ES-I3 (cell line): ENCODE data around the gene EEF2K.

ENCODE experiments used
- H3K36me3 ChIP-seq: 2 replicates; pipeline ENCODE4 v1.6.1; 2013; ENCODE audit warnings: mild to moderate bottlenecking, low read length, control low read depth, moderate library complexity; ENCODE audit not compliant: insufficient read depth
- H3K4me1 ChIP-seq: 2 replicates; pipeline ENCODE4 v1.6.1; 2013; ENCODE audit warnings: mild to moderate bottlenecking, control low read depth, low read length; ENCODE audit not compliant: insufficient read depth
- H3K9ac ChIP-seq: 2 replicates; pipeline ENCODE4 v1.6.1; 2013; ENCODE audit warnings: low read depth, mild to moderate bottlenecking, low read length, moderate library complexity
- H3K9me3 ChIP-seq: 2 replicates; pipeline ENCODE4 v1.6.1; 2013; ENCODE audit warnings: mild to moderate bottlenecking, low read length, moderate library complexity; ENCODE audit not compliant: control insufficient read depth, insufficient read depth

EEF2K gene

GRCh38 chr16:22232277-22233036, 26.4 kb downstream of the EEF2K start:
- Histone ChIP-seq H3K9me3 (no peaks in the 10 kb centered on the region), H3K36me3 (no peaks in the 10 kb centered on the region), H3K9ac (no peak overlapping the region), H3K4me1 (peaks cover 3% of the 10 kb centered on the region; the same call in 1 of the 2 replicates)

GRCh38 chr16:22233037-22233372, 26.9 kb downstream of the EEF2K start:
- H3K9me3 ChIP-seq: no peaks in the 10 kb centered on the region
- H3K36me3 ChIP-seq: no peaks in the 10 kb centered on the region
- no peak overlapping the region for H3K9ac ChIP-seq
- peaks cover 3% of the 10 kb centered on the region; the same call in 1 of the 2 replicates for H3K4me1 ChIP-seq

- H3K9ac ChIP-seq: no peak overlapping the region
- H3K4me1 ChIP-seq: peaks cover 3% of the 10 kb centered on the region; the same call in 1 of the 2 replicates
- H3K36me3 ChIP-seq: no peaks in the 10 kb centered on the region
- no peaks in the 10 kb centered on the region for H3K9me3 ChIP-seq
Measured at GRCh38 chr16:22235839-22236745, 30.0 kb downstream of the EEF2K start.

GRCh38 chr16:22239131-22239805, 33.2 kb downstream of the EEF2K start:
- no peaks in the 10 kb centered on the region for H3K9me3 ChIP-seq
- no peak overlapping the region for H3K9ac ChIP-seq
- no peaks in the 10 kb centered on the region for H3K36me3 ChIP-seq
- H3K4me1 ChIP-seq: no peaks in the 10 kb centered on the region

GRCh38 chr16:22240023-22240710, 34.1 kb downstream of the EEF2K start:
- Histone ChIP-seq H3K36me3 (no peaks in the 10 kb centered on the region), H3K9me3 (no peaks in the 10 kb centered on the region), H3K9ac (no peak overlapping the region), H3K4me1 (no peaks in the 10 kb centered on the region)

GRCh38 chr16:22250522-22250921, 44.4 kb downstream of the EEF2K start:
- Histone ChIP-seq H3K9ac (no peak overlapping the region), H3K4me1 (no peaks in the 10 kb centered on the region), H3K36me3 (peaks cover 4% of the 10 kb centered on the region), H3K9me3 (peaks cover 4% of the 10 kb centered on the region; the same call in 1 of the 2 replicates)

- H3K9ac ChIP-seq: no peak overlapping the region
- no peaks in the 10 kb centered on the region for H3K4me1 ChIP-seq
- H3K36me3 ChIP-seq: peaks cover 4% of the 10 kb centered on the region
- peaks cover 4% of the 10 kb centered on the region; the same call in 1 of the 2 replicates for H3K9me3 ChIP-seq
Measured at GRCh38 chr16:22252317-22252716, 46.2 kb downstream of the EEF2K start.

- Histone ChIP-seq H3K9me3 (peaks cover 4% of the 10 kb centered on the region; the same call in 1 of the 2 replicates), H3K36me3 (peaks cover 12% of the 10 kb centered on the region)
Measured at GRCh38 chr16:22253272-22253671, 47.2 kb downstream of the EEF2K start.

GRCh38 chr16:22255335-22255734, 49.3 kb downstream of the EEF2K start:
- no peaks in the 10 kb centered on the region for H3K4me1 ChIP-seq
- H3K9ac ChIP-seq: no peak overlapping the region
- peaks cover 18% of the 10 kb centered on the region for H3K36me3 ChIP-seq
- H3K9me3 ChIP-seq: peaks cover 4% of the 10 kb centered on the region; the same call in 1 of the 2 replicates

More at GRCh38 chr16:22253272-22253671, 47.2 kb downstream of the EEF2K start:
- no peaks in the 10 kb centered on the region for H3K4me1 ChIP-seq
- H3K9ac ChIP-seq: no peak overlapping the region

GRCh38 chr16:22257440-22257839, 51.4 kb downstream of the EEF2K start:
- H3K9me3 ChIP-seq: peaks cover 4% of the 10 kb centered on the region; the same call in 1 of the 2 replicates
- H3K4me1 ChIP-seq: no peaks in the 10 kb centered on the region
- H3K36me3 ChIP-seq: peaks cover 24% of the 10 kb centered on the region
- no peak overlapping the region for H3K9ac ChIP-seq

GRCh38 chr16:22260490-22260889, 54.4 kb downstream of the EEF2K start:
- Histone ChIP-seq H3K4me1 (no peaks in the 10 kb centered on the region), H3K9ac (no peak overlapping the region), H3K36me3 (peaks cover 23% of the 10 kb centered on the region), H3K9me3 (no peaks in the 10 kb centered on the region)

GRCh38 chr16:22262460-22262859, 56.4 kb downstream of the EEF2K start:
- Histone ChIP-seq H3K36me3 (peaks cover 23% of the 10 kb centered on the region), H3K9me3 (no peaks in the 10 kb centered on the region), H3K4me1 (no peaks in the 10 kb centered on the region), H3K9ac (no peak overlapping the region)

GRCh38 chr16:22264786-22265185, 58.7 kb downstream of the EEF2K start:
- H3K9ac ChIP-seq: no peak overlapping the region
- no peaks in the 10 kb centered on the region for H3K9me3 ChIP-seq
- no peaks in the 10 kb centered on the region for H3K4me1 ChIP-seq
- peaks cover 11% of the 10 kb centered on the region for H3K36me3 ChIP-seq

GRCh38 chr16:22265351-22265750, 59.3 kb downstream of the EEF2K start:
- no peak overlapping the region for H3K9ac ChIP-seq
- H3K4me1 ChIP-seq: no peaks in the 10 kb centered on the region
- no peaks in the 10 kb centered on the region for H3K9me3 ChIP-seq
- peaks cover 8% of the 10 kb centered on the region for H3K36me3 ChIP-seq
